Activated T-cell treated with anti-CD3 and anti-CD28 coated beads, Interleukin-2, amount 50 U/mL, for 24 hours (primary cell): ENCODE data around the gene GGT1.
"Not testable (repeated sequence)": the region's sequence is repeated elsewhere in the genome, so short reads cannot be mapped to it uniquely, and the experiment has no call there.

Experiments
- DNase-seq: peaks from one replicate; pipeline ENCODE4 v3.0.0-alpha.2; 2020
- H3K27ac Mint-ChIP-seq: 2 replicates; pipeline ENCODE4 v1.8.0; 2020; ENCODE audit warnings: mild to moderate bottlenecking, mixed read lengths
- H3K27me3 Mint-ChIP-seq: 2 replicates; pipeline ENCODE4 v1.8.0; 2020; ENCODE audit warnings: mixed read lengths
- H3K36me3 Mint-ChIP-seq: 2 replicates; pipeline ENCODE4 v1.8.0; 2020; ENCODE audit warnings: low read depth, mixed read lengths
- H3K4me1 Mint-ChIP-seq: 2 replicates; pipeline ENCODE4 v1.8.0; 2020; ENCODE audit warnings: low read depth, mixed read lengths
- H3K4me3 Mint-ChIP-seq: 2 replicates; pipeline ENCODE4 v1.8.0; 2020; ENCODE audit warnings: mild to moderate bottlenecking, moderate library complexity, mixed read lengths
- H3K9me3 Mint-ChIP-seq: 2 replicates; pipeline ENCODE4 v1.8.0; 2020; ENCODE audit warnings: mixed read lengths

GGT1 gene

DNA sequence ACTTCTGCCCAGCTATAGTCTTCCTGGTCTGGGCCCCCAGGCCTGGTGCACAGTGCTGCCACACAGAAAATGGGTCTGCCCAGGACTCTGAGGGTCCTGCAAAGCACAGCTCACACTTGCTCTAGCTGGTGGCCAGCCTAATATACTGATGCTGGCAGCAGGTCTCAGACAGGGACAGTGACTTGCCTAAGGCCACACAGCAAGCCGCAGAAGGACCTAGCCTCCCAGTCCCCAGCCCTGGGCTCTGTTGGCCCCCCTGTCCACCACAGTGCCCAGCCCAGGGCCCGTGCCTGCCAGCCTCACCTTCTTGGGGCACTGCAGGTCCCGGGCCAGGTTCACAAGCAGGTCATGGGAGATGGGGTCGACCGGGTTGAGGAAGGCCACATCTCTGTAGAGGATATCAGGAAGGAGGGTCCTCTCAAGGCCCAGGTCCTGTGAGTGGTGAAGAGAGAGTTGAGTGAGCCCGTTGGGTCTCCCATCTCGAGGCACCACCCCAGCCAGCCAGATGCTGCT is 13.4 kb upstream of the GGT1 start:
- H3K36me3 Mint-ChIP-seq = no peaks in the 10 kb centered on the region
- no peak overlapping the region for H3K4me3 Mint-ChIP-seq
- no peaks in the 10 kb centered on the region for H3K9me3 Mint-ChIP-seq
- DNase-seq = no peak
- H3K4me1 Mint-ChIP-seq = peaks cover 6% of the 10 kb centered on the region
- H3K27me3 Mint-ChIP-seq = peaks cover 14% of the 10 kb centered on the region
- no peak overlapping the region for H3K27ac Mint-ChIP-seq

DNA sequence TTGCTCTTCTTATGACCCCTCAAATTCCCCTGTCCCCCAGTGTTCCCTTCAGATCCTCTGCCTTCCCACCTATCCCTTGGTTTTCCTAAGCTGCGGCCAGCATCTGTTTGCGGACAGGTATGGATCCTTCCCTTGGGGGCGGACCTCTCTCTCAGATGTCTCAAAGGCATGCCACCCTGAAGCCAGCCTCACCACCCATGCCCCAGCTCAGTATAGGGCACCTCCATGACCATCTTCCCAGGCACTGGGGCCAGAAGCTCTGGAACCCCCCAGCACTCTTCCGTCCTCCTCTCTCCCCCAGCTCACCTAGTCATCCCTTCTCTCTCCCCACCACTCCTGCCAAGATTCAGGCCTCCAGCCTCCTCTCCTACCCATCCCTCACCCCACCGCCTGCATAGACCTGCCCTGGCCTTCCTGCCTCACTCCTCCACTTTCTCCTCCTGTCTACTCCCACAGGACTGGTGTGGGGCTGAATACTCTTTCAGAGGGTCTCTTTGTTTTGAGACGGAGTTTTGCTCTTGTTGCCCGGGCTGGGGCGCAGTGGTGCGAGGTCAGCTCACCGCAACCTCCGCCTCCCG is 12.3 kb upstream of the GGT1 start:
- no peak for DNase-seq
- no peak overlapping the region for H3K27ac Mint-ChIP-seq
- H3K9me3 Mint-ChIP-seq = no peaks in the 10 kb centered on the region
- peaks cover 6% of the 10 kb centered on the region for H3K4me1 Mint-ChIP-seq
- H3K4me3 Mint-ChIP-seq = no peak overlapping the region
- peaks cover 14% of the 10 kb centered on the region for H3K27me3 Mint-ChIP-seq
- no peaks in the 10 kb centered on the region for H3K36me3 Mint-ChIP-seq

DNA sequence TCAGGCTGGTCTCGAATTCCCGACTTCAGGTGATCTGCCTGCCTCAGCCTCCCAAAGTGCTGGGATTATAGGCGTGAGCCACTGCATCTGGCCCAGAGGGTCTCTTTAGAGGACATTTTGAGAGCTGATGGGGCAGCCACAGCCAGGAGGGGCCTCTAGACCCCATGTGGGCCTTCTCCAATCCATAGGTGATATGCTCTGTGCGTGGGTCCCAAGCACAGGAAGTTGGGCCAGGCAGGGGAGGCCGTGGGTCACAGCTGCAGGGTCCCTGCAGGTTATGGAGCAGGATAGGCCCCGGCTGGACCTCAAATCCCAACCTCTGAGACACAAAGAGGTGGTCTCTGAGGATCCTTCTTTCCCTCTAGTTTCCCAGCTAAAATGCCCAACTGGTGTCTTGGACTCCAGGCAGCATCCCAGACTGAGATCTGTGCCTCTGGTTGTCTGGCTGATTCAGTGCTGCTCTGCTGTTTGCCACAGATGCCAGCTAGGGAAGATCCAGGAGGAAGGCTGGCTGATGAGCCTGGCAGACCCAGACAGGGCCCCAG is 11.6 kb upstream of the GGT1 start:
- Mint-ChIP-seq H3K27ac (no peak overlapping the region), H3K4me3 (no peak overlapping the region), H3K4me1 (peaks cover 6% of the 10 kb centered on the region), H3K36me3 (no peaks in the 10 kb centered on the region), H3K9me3 (no peaks in the 10 kb centered on the region), H3K27me3 (peaks cover 14% of the 10 kb centered on the region)
- no peak for DNase-seq

DNA sequence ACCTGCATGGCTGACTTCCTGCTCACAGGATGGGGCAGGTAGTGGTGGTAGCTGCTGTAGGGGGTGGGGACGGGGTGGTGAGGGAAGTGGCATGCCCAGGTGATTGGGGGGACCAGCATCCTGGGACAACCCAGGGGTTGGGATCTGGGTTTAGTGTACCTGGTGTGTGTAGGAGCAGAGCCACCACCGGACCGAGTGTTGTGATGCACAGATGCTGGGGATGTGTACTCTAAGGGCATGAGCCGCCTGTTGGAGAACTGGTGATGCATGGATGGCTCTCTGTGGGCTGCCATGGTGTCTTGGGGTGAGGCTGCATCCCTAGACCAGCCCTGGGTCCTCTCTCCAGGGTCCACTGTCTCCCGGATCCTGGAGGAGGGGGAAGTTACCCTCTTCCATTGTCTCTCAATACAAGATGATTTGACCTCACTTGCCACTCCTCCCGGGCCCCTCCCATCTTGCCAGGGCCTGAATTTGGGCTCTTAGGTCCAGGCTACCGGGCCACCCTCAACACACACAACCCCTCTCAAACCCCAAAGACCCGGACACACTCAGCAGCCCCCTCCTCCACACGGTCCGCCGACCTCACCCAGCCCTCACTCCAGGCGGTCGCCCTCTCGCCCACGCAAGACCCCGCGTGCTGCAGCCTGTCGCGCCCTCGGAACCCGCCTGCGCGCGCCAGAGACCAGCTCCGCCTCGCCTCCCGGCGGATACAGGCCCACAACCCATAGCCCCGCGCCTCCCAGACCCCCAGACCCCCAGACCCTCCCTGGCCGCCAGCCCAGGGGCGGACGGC is 10.7 kb upstream of the GGT1 start:
- H3K4me1 Mint-ChIP-seq = peaks cover 6% of the 10 kb centered on the region
- H3K36me3 Mint-ChIP-seq = no peaks in the 10 kb centered on the region
- peak; percentile 47 for DNase-seq
- H3K27ac Mint-ChIP-seq = no peak overlapping the region
- no peaks in the 10 kb centered on the region for H3K9me3 Mint-ChIP-seq
- peak overlapping the region; percentile 75 for H3K4me3 Mint-ChIP-seq
- peaks cover 14% of the 10 kb centered on the region for H3K27me3 Mint-ChIP-seq

DNA sequence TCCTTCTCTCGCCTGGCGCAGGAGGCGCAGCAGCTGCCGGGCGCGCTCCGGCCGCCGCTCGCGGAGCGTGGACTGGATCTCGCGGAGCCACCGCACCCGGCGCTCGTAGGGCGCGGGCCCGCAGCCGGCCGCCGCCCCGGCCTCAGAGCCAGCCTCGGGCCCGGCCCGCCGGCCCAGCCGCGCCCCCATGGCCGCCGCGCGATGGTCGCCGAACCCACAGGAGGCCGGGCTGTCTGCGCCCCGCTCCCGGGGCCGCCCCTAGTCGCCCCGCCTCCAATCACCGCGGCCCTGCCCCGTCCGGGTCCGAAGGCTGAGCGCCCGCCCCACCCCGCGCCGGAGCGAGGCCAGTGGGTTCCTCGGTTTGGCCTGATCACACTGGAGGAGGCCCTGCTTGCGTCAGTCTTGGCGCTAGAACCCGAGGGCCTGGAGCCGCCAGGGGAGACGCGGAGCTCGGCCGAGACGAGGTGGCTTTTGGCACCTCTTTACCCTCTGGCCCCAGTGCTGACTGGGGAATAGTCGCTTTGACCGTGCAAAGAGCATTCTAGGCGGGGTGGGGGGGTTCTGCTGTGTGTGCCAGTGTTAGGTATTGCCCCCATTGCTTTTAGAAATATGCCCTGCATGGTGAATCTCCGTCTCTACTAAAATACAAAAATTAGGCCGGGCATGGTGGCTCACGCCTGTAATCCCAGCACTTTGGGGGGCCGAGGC is 10.0 kb upstream of the GGT1 start, which contains the start of gene LRRC75B:
LRRC75B (minus strand) TSS at position 223 of the 708 bp plus-strand sequence; CDS start at position 189, 34 bp downstream.
- Mint-ChIP-seq H3K27ac (no peak within 1 kb of the TSS), H3K4me3 (peak within 1 kb of the TSS; percentile 75), H3K36me3 (no peaks in the 10 kb centered on the region), H3K9me3 (no peaks in the 10 kb centered on the region), H3K27me3 (peaks cover 14% of the 10 kb centered on the region), H3K4me1 (peaks cover 6% of the 10 kb centered on the region)
- DNase-seq = peak; percentile 59

DNA sequence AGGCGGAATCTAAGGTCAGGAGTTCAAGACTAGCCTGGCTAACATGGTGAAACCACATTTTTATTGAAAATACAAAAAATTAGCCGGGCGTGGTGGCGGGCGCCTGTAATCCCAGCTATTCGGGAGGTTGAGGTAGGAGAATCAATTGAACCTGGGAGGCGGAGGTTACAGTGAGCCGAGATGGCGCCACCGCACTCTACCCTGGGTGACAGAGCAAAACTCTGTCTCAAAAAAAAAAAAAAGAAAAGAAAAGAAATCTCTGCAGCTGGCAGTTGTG is 9.5 kb upstream of the GGT1 start:
- not testable (repeated sequence) for H3K9me3 Mint-ChIP-seq, H3K27ac Mint-ChIP-seq, DNase-seq, H3K4me1 Mint-ChIP-seq, H3K36me3 Mint-ChIP-seq
- H3K4me3 Mint-ChIP-seq = peak overlapping the region; percentile 58
- H3K27me3 Mint-ChIP-seq = peaks cover 14% of the 10 kb centered on the region

DNA sequence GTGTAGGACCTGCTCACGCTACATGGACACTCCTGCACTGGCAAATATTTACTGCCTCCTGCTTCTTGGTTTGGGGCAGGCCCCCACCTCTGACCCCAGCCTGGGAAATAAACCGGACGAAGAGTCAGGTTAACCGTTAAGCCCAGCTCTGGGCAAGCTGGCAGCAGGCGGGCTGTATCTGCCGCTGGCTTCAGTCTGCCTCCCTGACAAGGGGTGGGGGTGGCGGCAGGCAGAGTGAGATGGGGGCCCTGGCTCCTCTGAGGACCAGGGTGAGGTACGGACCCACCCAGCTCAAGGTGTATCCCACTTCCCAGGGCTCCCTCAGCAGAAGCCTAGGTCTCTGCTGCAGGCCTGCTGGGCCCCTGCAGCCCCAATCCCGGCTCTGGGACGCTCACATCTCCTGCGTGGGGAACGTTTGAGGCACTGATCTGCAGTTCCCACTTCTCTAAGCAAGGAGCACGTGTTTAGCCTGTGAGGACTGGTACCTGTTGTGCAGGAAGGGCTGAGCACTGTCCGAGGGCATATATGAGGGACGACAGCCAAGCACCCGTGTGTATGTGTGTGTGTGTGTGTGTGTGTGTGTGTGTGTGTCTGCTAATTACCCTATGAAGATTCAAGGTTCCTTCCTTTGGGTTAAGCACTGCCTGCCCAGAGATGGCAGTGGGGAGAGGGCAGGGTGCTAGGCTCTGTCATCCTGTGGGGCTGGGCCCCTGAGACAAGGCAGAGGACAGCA is 9.0 kb upstream of the GGT1 start:
- no peaks in the 10 kb centered on the region for H3K36me3 Mint-ChIP-seq
- DNase-seq = no peak
- peaks cover 14% of the 10 kb centered on the region for H3K27me3 Mint-ChIP-seq
- H3K27ac Mint-ChIP-seq = no peak overlapping the region
- H3K4me3 Mint-ChIP-seq = no peak overlapping the region
- H3K4me1 Mint-ChIP-seq = peaks cover 6% of the 10 kb centered on the region
- H3K9me3 Mint-ChIP-seq = no peaks in the 10 kb centered on the region

DNA sequence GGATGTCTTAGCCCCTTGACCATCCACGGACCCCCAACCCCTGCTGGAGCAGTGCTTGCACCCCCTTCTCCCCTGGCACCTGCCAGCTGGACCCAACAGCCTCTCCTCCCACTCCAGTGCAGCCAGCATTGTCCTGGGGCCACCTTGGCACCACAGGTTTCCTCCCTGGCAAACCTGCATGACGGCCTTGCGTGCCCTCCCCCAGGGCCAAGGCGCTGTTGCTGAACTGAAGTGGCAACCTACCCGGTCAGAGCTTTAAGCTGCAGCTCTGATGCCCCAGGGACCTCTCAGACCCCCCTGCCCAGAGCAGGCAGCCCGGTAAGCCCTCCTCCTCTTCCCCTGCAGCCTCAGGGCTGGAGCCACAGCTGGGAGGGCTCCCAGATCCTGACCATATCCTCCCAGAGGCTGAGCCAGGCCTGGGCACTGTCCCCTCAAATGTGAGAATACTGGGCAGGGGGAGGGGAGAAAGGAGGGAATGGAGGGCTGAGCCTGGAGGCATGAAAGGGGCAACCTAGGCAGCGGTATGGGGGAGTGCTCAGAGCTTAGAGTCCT is 8.3 kb upstream of the GGT1 start:
- H3K27ac Mint-ChIP-seq = no peak overlapping the region
- peaks cover 14% of the 10 kb centered on the region for H3K27me3 Mint-ChIP-seq
- no peaks in the 10 kb centered on the region for H3K9me3 Mint-ChIP-seq
- no peak for DNase-seq
- peaks cover 6% of the 10 kb centered on the region for H3K4me1 Mint-ChIP-seq
- no peaks in the 10 kb centered on the region for H3K36me3 Mint-ChIP-seq
- no peak overlapping the region for H3K4me3 Mint-ChIP-seq

DNA sequence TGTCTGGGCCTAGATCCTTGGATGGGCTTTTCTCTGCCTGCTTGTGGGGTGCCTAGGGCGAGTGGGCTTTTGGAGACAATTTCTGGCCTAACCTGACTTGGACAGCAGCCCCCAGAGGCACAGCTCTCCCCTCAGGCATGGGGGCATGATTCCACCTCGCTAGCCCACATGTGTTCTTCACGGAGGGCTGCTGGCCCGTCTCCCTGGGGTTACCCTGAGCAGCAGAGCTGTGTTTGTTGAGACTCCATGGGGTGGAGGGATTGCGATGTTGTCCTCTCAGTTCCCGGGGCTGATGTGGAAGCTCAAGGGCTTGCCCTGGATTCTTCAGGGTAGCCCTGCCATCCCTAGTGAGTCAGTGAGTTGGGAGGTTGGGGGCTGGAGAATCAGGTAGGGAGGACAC is 7.8 kb upstream of the GGT1 start:
- H3K36me3 Mint-ChIP-seq = no peaks in the 10 kb centered on the region
- peaks cover 14% of the 10 kb centered on the region for H3K27me3 Mint-ChIP-seq
- no peak for DNase-seq
- H3K4me1 Mint-ChIP-seq = peaks cover 6% of the 10 kb centered on the region
- no peak overlapping the region for H3K27ac Mint-ChIP-seq
- H3K4me3 Mint-ChIP-seq = no peak overlapping the region
- no peaks in the 10 kb centered on the region for H3K9me3 Mint-ChIP-seq

DNA sequence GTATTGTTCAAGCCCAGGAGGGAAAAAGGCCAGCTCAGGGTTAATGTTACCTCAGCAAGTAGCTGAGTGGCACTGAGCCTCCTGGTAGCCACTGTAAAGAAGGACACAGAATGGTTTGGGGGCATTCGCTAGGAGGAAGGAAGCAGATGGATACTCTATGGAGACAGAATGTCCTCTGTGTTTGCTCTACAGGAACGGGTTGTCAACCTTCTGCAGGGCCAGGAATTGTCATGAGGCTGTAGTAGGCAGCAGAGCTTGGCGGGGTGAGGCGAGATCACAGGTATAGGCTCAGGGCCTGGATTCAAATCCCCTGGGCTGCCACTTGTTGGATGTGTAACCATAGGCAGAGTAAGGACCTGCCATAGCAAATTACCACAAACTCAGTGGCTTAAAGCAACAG is 7.1 kb upstream of the GGT1 start:
- H3K4me1 Mint-ChIP-seq = peaks cover 6% of the 10 kb centered on the region
- H3K27ac Mint-ChIP-seq = no peak overlapping the region
- no peak overlapping the region for H3K4me3 Mint-ChIP-seq
- H3K27me3 Mint-ChIP-seq = peaks cover 14% of the 10 kb centered on the region
- no peaks in the 10 kb centered on the region for H3K9me3 Mint-ChIP-seq
- no peak for DNase-seq
- no peaks in the 10 kb centered on the region for H3K36me3 Mint-ChIP-seq

DNA sequence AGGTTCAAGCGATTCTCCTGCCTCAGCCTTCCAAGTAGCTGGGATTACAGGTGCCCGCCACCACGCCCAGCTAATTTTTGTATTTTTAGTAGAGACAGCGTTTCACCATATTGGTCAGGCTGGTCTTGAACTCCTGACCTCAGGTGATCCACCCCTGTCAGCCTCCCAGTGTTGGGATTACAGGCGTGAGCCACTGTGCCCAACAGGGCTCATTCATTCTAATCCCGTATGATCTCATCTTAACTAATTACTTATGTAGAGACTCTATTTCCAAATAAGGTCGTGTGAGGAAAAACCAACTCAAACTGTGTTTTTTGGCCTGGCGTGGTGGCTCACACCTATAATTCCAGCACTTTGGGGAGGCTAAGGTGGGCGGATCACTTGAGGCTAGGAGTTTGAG is 5.9 kb upstream of the GGT1 start:
- H3K36me3 Mint-ChIP-seq, DNase-seq, H3K9me3 Mint-ChIP-seq, H3K27ac Mint-ChIP-seq, H3K27me3 Mint-ChIP-seq, H3K4me3 Mint-ChIP-seq: not testable (repeated sequence)
- peaks cover 10% of the 10 kb centered on the region for H3K4me1 Mint-ChIP-seq

DNA sequence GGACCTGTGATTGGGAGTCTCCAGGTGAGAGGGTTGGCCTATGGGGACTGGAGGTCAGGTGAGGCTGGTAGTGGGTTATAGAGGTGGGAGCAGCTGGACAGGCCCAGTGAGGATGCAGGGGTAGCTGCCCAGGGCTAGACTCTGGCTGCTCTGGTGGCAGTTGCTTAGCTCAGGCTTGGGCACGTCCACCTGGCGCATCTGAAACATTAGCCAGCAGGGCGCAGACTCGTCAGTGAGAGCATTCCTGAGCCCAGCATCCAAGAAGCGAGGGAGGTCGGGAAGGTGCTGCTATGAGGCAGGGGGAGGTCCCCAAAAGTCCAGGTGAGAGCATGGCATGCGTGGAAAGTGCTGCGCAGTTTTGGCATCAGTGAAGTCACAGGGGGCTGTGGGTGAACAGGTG is 3.5 kb upstream of the GGT1 start:
- Mint-ChIP-seq H3K27ac (no peak overlapping the region), H3K9me3 (no peaks in the 10 kb centered on the region), H3K4me1 (peaks cover 20% of the 10 kb centered on the region), H3K4me3 (no peak overlapping the region), H3K36me3 (no peaks in the 10 kb centered on the region), H3K27me3 (no peaks in the 10 kb centered on the region)
- DNase-seq = no peak

DNA sequence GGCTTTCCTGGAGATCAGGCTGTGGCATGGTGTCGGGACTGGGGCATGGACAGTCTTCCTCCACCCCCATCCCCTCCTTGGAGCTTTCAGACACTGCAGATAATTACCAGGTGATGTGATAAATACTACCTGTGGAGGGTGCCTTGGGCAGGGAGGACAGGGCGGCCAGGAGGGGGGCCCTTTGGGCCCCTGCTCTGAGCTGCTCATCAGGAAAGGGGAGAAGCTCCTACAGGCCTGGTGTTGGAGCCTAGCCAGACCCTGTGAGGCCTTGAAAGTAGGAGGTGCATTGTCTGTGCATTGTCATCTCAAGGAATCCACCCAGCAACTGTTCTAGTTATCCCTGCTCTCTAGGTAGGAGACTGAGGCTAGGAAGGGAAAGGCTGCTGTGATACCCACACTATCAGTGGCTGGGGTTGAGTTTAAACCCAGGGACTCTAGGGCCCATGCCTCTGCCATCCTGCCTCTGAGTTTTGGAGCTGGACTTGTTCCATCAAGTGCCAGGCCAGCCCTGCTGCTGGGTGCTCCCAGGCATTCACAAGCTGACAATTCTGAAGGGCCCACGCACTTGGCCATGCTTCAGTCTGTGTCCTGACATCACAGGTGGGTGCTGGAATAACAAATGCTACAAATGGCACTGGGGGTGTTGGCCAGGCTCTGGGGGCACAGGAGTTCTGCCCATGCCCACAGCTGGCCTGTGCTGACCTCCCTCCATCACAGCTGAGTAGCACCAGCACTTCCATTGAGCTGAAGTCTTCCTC is 2.9 kb upstream of the GGT1 start:
- not testable (repeated sequence) for H3K27me3 Mint-ChIP-seq, DNase-seq, H3K36me3 Mint-ChIP-seq, H3K4me3 Mint-ChIP-seq, H3K9me3 Mint-ChIP-seq, H3K27ac Mint-ChIP-seq
- peaks cover 20% of the 10 kb centered on the region for H3K4me1 Mint-ChIP-seq
